AG10803 (cell line): ENCODE data around the gene HMGXB4.

Source experiments
- DNase-seq: peaks from one replicate; pipeline ENCODE4 v3.0.0; 2010; ENCODE audit warnings: low read depth
- H3K4me3 ChIP-seq: 2 replicates; pipeline ENCODE4 v1.5.1; 2011; ENCODE audit warnings: mild to moderate bottlenecking, low read length, control low read depth
- TF ChIP-seq, protein P1 (sequence below): conservative IDR thresholded peaks from 2 replicates; pipeline ENCODE4 v1.5.1; 2011; ENCODE audit warnings: mild to moderate bottlenecking, low read length, control low read depth, inconsistent platforms

HMGXB4 gene

DNA sequence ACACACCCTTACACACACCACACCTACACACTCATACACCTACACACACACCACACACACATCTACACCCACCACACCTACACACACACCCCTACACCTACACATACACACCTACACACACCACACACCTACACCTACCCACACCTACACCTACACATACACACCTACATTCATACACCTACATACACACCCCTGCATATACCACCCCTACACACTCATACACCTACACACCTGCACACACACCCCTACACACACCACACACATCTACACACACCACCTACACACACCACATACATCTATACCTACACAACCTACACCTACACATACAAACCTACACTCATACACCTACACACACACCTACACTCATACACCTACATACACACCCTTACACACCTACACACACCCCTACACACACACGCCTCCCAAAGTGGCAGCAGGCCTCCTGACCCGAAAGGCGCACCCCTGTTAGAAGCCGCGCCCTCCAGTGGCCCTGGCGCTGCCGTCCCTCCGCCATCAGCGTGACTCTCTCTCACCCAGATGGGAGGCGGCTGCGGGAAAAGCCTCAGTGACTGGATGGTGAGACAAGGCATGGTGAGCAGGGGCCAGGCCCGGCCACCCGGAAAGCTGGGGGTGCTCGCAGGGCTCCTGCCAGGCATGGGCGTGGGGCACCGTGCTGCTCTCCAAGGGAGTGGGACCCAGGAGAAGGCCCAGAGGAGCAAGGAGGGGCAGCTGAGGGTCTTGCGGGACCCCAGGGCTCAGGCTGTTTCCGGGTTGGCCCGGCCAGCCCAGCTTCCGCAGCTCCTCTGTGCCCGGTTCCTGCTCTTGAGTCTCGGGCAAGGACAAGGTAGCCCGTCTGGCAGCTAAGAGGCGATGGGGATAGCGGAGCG lies 86.6 kb downstream of the HMGXB4 start:
- DNase-seq: no peak
- no peak overlapping the region for H3K4me3 ChIP-seq
- TF ChIP-seq, protein P1, sequence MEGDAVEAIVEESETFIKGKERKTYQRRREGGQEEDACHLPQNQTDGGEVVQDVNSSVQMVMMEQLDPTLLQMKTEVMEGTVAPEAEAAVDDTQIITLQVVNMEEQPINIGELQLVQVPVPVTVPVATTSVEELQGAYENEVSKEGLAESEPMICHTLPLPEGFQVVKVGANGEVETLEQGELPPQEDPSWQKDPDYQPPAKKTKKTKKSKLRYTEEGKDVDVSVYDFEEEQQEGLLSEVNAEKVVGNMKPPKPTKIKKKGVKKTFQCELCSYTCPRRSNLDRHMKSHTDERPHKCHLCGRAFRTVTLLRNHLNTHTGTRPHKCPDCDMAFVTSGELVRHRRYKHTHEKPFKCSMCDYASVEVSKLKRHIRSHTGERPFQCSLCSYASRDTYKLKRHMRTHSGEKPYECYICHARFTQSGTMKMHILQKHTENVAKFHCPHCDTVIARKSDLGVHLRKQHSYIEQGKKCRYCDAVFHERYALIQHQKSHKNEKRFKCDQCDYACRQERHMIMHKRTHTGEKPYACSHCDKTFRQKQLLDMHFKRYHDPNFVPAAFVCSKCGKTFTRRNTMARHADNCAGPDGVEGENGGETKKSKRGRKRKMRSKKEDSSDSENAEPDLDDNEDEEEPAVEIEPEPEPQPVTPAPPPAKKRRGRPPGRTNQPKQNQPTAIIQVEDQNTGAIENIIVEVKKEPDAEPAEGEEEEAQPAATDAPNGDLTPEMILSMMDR: no peak

DNA sequence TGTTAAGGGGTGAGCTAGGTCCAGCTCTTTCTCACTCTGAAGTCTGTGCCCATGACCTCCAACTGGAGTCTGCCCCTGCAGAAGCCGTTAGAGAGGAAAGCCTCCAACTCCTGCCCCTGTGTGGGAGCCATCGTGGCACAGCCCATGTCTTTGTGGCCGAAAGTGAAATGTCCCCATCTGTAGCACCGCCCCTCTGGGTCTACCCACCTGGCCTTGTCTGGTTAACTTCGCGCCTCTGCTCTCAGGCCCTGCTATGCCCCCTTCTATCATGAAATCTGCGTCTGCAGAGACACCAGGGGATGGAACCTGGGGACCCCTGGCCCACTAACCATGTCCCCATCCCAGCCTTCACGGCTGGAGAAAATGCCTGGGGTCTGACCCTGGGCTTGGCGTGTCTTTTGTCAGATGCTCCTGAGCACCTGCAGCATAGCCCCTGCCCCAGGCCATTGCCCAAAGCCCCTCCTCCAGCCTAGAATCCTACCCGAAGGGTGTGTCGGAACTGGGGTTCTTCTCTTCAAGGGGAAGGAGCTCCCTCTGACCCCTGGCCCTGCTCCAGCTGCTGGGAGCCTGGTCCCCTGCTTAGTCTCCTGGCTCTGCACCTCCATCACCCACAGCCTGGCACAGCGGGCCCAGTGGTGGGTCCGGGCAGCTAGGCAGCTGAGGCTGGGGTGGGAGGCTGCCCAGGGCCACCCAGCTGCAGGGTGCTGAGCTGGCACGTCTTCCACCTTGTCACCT lies 87.8 kb downstream of the HMGXB4 start:
- no peak for DNase-seq
- no peak overlapping the region for H3K4me3 ChIP-seq
- TF ChIP-seq, protein P1: no peak
